Left lung (tissue), 10 donors: ENCODE data around the gene SPEG. TPM values are rescaled to one million over a fixed set of nuclear protein-coding genes. Genes with fewer than 3 reads are reported as not detected.

Experiments used
- ATAC-seq: fragments of 200-7000 bp; cut with Tn5 transposase; one replicate; pipeline ENCODE4 v1.9.1; 2020; ENCODE audit warnings: moderate library complexity
- DNase-seq, 4 donors: peaks; one replicate each; pipeline ENCODE4 v3.0.0-alpha.2; 2013 to 2020
- H3K27ac ChIP-seq, 2 donors: fragments of 200-600 bp; sonication (generic) in 1 of 2; one replicate each; pipeline versions ENCODE4 v1.5.0 to v1.8.0; 2020 to 2021
- H3K27me3 ChIP-seq, 2 donors: fragments of 200-600 bp; sonication (generic) in 1 of 2; one replicate each; pipeline versions ENCODE4 v1.5.0 to v1.8.0; 2020 to 2021
- H3K36me3 ChIP-seq, 2 donors: fragments of 200-600 bp; sonication (generic) in 1 of 2; one replicate each; pipeline versions ENCODE4 v1.5.0 to v1.8.0; 2020 to 2021
- H3K4me1 ChIP-seq, 2 donors: fragments of 200-600 bp; one replicate each; pipeline ENCODE4 v1.8.0; 2021
- H3K4me3 ChIP-seq, 2 donors: fragments of 200-600 bp; sonication (generic) in 1 of 2; one replicate each; pipeline versions ENCODE4 v1.5.0 to v1.8.0; 2020 to 2021; ENCODE audit warnings: mild to moderate bottlenecking in 1 of 2
- H3K9me3 ChIP-seq, 2 donors: fragments of 200-600 bp; sonication (generic) in 1 of 2; one replicate each; pipeline versions ENCODE4 v1.5.0 to v1.8.0; 2020 to 2021
- CTCF ChIP-seq, 2 donors: fragments of 200-600 bp; sonication (generic) in 1 of 2; IDR thresholded peaks; one replicate each; pipeline versions ENCODE4 v1.5.0 to v1.8.0; 2021; ENCODE audit warnings: antibody characterized with exemption in 2 of 2
- intact Hi-C, 2 donors: fragments of 100-400 bp; cut with DNase I; formaldehyde crosslinking; loops; one replicate each; pipeline versions ENCODE4 v1.11.2 to v1.14.2; 2022
- polyA plus RNA-seq, 6 donors: library from polyadenylated mRNA; unstranded; fragments of 120-200 nt; gene quantifications; one replicate each; pipeline ENCODE4 v1.2.1, GENCODE V29; 2013; ENCODE audit not compliant: insufficient read length in 6 of 6
- total RNA-seq, 2 donors: library from RNA; stranded (reverse); fragmentation: NEBNext Ultra II Directional; extraction: Animal tissue kit (Norgen Biotek cat#: 25700); gene quantifications; one replicate each; pipeline ENCODE4 v1.2.1, GENCODE V29; 2021
- donor health status: DM: no; HTN: yes; CAD: no.
- donor health status: DM: no; HTN: no; CAD: no.

Gene SPEG
- total and polyA plus RNA-seq, 8 donors: 7.3 to 34.2 (median 25.1) TPM

GRCh38 chr2:219401606-219402005, 33.0 kb upstream of the SPEG start:
- H3K4me3 ChIP-seq: no peak overlapping the region
- H3K4me1 ChIP-seq: no peaks in the 10 kb centered on the region
- TF ChIP-seq CTCF (IDR thresholded peaks at IDR 0.05): no peak
- DNase-seq: no peak
- H3K27me3 ChIP-seq: peaks cover 0 to 12% of the 10 kb centered on the region in 2 donors
- no peak for ATAC-seq
- H3K9me3 ChIP-seq: no peaks in the 10 kb centered on the region
- intact Hi-C loops: loop anchor here in 1 of 2 donors (2.0 kb wide), 1 partner anchor 129 kb away; no protein-coding TSS in a partner anchor
- H3K27ac ChIP-seq: no peak overlapping the region
- H3K36me3 ChIP-seq: no peaks in the 10 kb centered on the region

- intact Hi-C loops: loop anchor here in 1 of 2 donors (2.0 kb wide), 1 partner anchor 128 kb away; no protein-coding TSS in a partner anchor
- peak; percentile 86 to 91 for TF ChIP-seq CTCF (IDR thresholded peaks at IDR 0.05)
- no peaks in the 10 kb centered on the region for H3K9me3 ChIP-seq
- H3K4me1 ChIP-seq: no peaks in the 10 kb centered on the region
- peaks cover 0 to 12% of the 10 kb centered on the region in 2 donors for H3K27me3 ChIP-seq
- no peak overlapping the region for H3K4me3 ChIP-seq
- H3K36me3 ChIP-seq: no peaks in the 10 kb centered on the region
- ATAC-seq (peak; percentile 87), DNase-seq (peak in 3 of 4 donors; percentile 56 to 86 (median 61))
- no peak overlapping the region for H3K27ac ChIP-seq
These were observed 31.8 kb upstream of the SPEG start for GRCh38 chr2:219402665-219403515.

- Histone ChIP-seq H3K4me3 (no peak overlapping the region), H3K4me1 (no peaks in the 10 kb centered on the region), H3K9me3 (no peaks in the 10 kb centered on the region), H3K27me3 (peaks cover 0 to 17% of the 10 kb centered on the region in 2 donors), H3K36me3 (no peaks in the 10 kb centered on the region), H3K27ac (no peak overlapping the region)
- TF ChIP-seq CTCF (IDR thresholded peaks at IDR 0.05): no peak
- DNase-seq (no peak), ATAC-seq (no peak)
- intact Hi-C loops: loop anchor here in 1 of 2 donors (2.0 kb wide), 1 partner anchor 127 kb away; no protein-coding TSS in a partner anchor
These were observed 30.8 kb upstream of the SPEG start for GRCh38 chr2:219403861-219404260.

- Histone ChIP-seq H3K36me3 (no peaks in the 10 kb centered on the region), H3K4me3 (no peak overlapping the region), H3K9me3 (no peaks in the 10 kb centered on the region), H3K27ac (no peak overlapping the region), H3K27me3 (peaks cover 0 to 22% of the 10 kb centered on the region in 2 donors), H3K4me1 (no peaks in the 10 kb centered on the region)
- DNase-seq (peak in 1 of 4 donors; percentile 59), ATAC-seq (no peak)
- TF ChIP-seq CTCF (IDR thresholded peaks at IDR 0.05): no peak
- intact Hi-C loops: no loop called here
These were observed 30.2 kb upstream of the SPEG start for GRCh38 chr2:219404291-219404910.

GRCh38 chr2:219404954-219405353, 29.7 kb upstream of the SPEG start:
- H3K4me1 ChIP-seq: no peaks in the 10 kb centered on the region
- ATAC-seq (no peak), DNase-seq (peak in 1 of 4 donors; percentile 66)
- peaks cover 0 to 24% of the 10 kb centered on the region in 2 donors for H3K27me3 ChIP-seq
- TF ChIP-seq CTCF (IDR thresholded peaks at IDR 0.05): no peak
- H3K9me3 ChIP-seq: no peaks in the 10 kb centered on the region
- intact Hi-C loops: no loop called here
- H3K27ac ChIP-seq: no peak overlapping the region
- H3K36me3 ChIP-seq: no peaks in the 10 kb centered on the region
- no peak overlapping the region for H3K4me3 ChIP-seq
